ENCODE results near the gene ENG.
A peak's percentile ranks its signal among the peaks of the same experiment; 100 is the strongest.

ENG gene

GRCh38 chr9:127816362-127816725, 38.1 kb downstream of the ENG start:
- Histone ChIP-seq H3K9me3 (ENCODE audit: severe bottlenecking) (no peaks in the 10 kb centered on the region), H3K4me3 (ENCODE audit: low read depth, low read length) (no peak overlapping the region), H3K27ac (no peak overlapping the region; the same call in 1 of the 2 replicates), H3K36me3 (peaks cover 54% of the 10 kb centered on the region), H3K27me3 (ENCODE audit: insufficient read depth, low read depth, severe bottlenecking) (no peaks in the 10 kb centered on the region)
- TF ChIP-seq CTCF (IDR thresholded peaks at IDR 0.05; ENCODE audit: low read depth, low read length): no peak
- no peak for DNase-seq

GRCh38 chr9:127815512-127816361, 38.7 kb downstream of the ENG start:
- peak overlapping the region; percentile 30; the same call in 1 of the 2 replicates for H3K27ac ChIP-seq

GRCh38 chr9:127814619-127815511, 39.6 kb downstream of the ENG start:
- H3K27me3 ChIP-seq (ENCODE audit: insufficient read depth, low read depth, severe bottlenecking): no peaks in the 10 kb centered on the region
- H3K27ac ChIP-seq: peak overlapping the region; percentile 30; the same call in 1 of the 2 replicates
- H3K4me3 ChIP-seq (ENCODE audit: low read depth, low read length): no peak overlapping the region
- peaks cover 68% of the 10 kb centered on the region for H3K36me3 ChIP-seq
- DNase-seq: no peak
- H3K9me3 ChIP-seq (ENCODE audit: severe bottlenecking): no peaks in the 10 kb centered on the region
- no peak for TF ChIP-seq CTCF (IDR thresholded peaks at IDR 0.05; ENCODE audit: low read depth, low read length)

More at GRCh38 chr9:127815512-127816361, 38.7 kb downstream of the ENG start:
- TF ChIP-seq CTCF (IDR thresholded peaks at IDR 0.05; ENCODE audit: low read depth, low read length): no peak
- H3K4me3 ChIP-seq (ENCODE audit: low read depth, low read length): no peak overlapping the region
- H3K9me3 ChIP-seq (ENCODE audit: severe bottlenecking): no peaks in the 10 kb centered on the region
- peaks cover 59% of the 10 kb centered on the region for H3K36me3 ChIP-seq
- H3K27me3 ChIP-seq (ENCODE audit: insufficient read depth, low read depth, severe bottlenecking): no peaks in the 10 kb centered on the region
- no peak for DNase-seq

GRCh38 chr9:127813686-127814226, 40.7 kb downstream of the ENG start:
- no peak for TF ChIP-seq CTCF (IDR thresholded peaks at IDR 0.05; ENCODE audit: low read depth, low read length)
- no peak overlapping the region for H3K27ac ChIP-seq
- no peaks in the 10 kb centered on the region for H3K27me3 ChIP-seq (ENCODE audit: insufficient read depth, low read depth, severe bottlenecking)
- no peak overlapping the region for H3K4me3 ChIP-seq (ENCODE audit: low read depth, low read length)
- H3K9me3 ChIP-seq (ENCODE audit: severe bottlenecking): no peaks in the 10 kb centered on the region
- H3K36me3 ChIP-seq: peaks cover 76% of the 10 kb centered on the region
- DNase-seq: no peak

GRCh38 chr9:127812936-127813675, 41.4 kb downstream of the ENG start:
- Histone ChIP-seq H3K9me3 (ENCODE audit: severe bottlenecking) (no peaks in the 10 kb centered on the region), H3K27me3 (ENCODE audit: insufficient read depth, low read depth, severe bottlenecking) (no peaks in the 10 kb centered on the region), H3K36me3 (peaks cover 83% of the 10 kb centered on the region), H3K4me3 (ENCODE audit: low read depth, low read length) (no peak overlapping the region), H3K27ac (no peak overlapping the region)
- TF ChIP-seq CTCF (IDR thresholded peaks at IDR 0.05; ENCODE audit: low read depth, low read length): no peak
- DNase-seq: no peak

All from WERI-Rb-1 (cell line).